ENCODE data around the gene TRIM27.

TRIM27 gene

GRCh38 chr6:28945349-28945748 lies 21.6 kb upstream of the TRIM27 start:
- DNase-seq (ENCODE audit: low spot score) = no peak
- TF ChIP-seq CTCF (IDR thresholded peaks at IDR 0.05) = no peak
- Histone ChIP-seq H3K4me3 (no peak overlapping the region), H3K27ac (no peak overlapping the region)

GRCh38 chr6:28944412-28944865 lies 20.7 kb upstream of the TRIM27 start:
- Histone ChIP-seq H3K27ac (peak overlapping the region; percentile 67 to 78), H3K4me3 (peak overlapping the region; percentile 67)
- DNase-seq (ENCODE audit: low spot score) = no peak
- TF ChIP-seq CTCF (IDR thresholded peaks at IDR 0.05) = no peak

- Histone ChIP-seq H3K4me3 (peak overlapping the region; percentile 67), H3K27ac (peak overlapping the region; percentile 67 to 78)
- no peak for TF ChIP-seq CTCF (IDR thresholded peaks at IDR 0.05)
- DNase-seq (ENCODE audit: low spot score) = peak; percentile 77
Observed at GRCh38 chr6:28943557-28944411, 20.0 kb upstream of the TRIM27 start.

- TF ChIP-seq CTCF (IDR thresholded peaks at IDR 0.05) = no peak
- DNase-seq (ENCODE audit: low spot score) = no peak
- Histone ChIP-seq H3K27ac (peak overlapping the region in 1 of 2 donors; percentile 78), H3K4me3 (peak overlapping the region; percentile 67)
Observed at GRCh38 chr6:28943223-28943556, 19.4 kb upstream of the TRIM27 start.

GRCh38 chr6:28941684-28942448 lies 18.1 kb upstream of the TRIM27 start:
- Histone ChIP-seq H3K27ac (peak overlapping the region in 1 of 2 donors; percentile 73), H3K4me3 (peak overlapping the region; percentile 70)
- no peak for TF ChIP-seq CTCF (IDR thresholded peaks at IDR 0.05)
- DNase-seq (ENCODE audit: low spot score) = no peak

- H3K27ac ChIP-seq = peak overlapping the region; percentile 73 to 83
- H3K4me3 ChIP-seq = peak overlapping the region; percentile 70
- no peak for TF ChIP-seq CTCF (IDR thresholded peaks at IDR 0.05)
- peak; percentile 77 for DNase-seq (ENCODE audit: low spot score)
Observed at GRCh38 chr6:28940858-28941683, 17.3 kb upstream of the TRIM27 start.
